T-helper 1 cell treated with Interleukin-12 subunit alpha and Interleukin-12 subunit beta and Interleukin-4 antibody, amounts not matched to agents 30 ng/mL and 1 ng/mL, for 36 hours (primary cell): ENCODE data around the gene GOSR1. TPM values are rescaled to one million over a fixed set of nuclear protein-coding genes. Genes with fewer than 3 reads are reported as not detected.
"Not testable (repeated sequence)": the region's sequence is repeated elsewhere in the genome, so short reads cannot be mapped to it uniquely, and the experiment has no call there.

ENCODE experiments used
- intact Hi-C: fragments of 100-400 bp; cut with micrococcal nuclease; formaldehyde crosslinking; loops from one replicate; pipeline ENCODE4 v1.15.1; 2024
- total RNA-seq: library from RNA; stranded (reverse); gene quantifications from 2 replicates; pipeline ENCODE4 v1.2.3, GENCODE V29; 2022

The GOSR1 gene
- total RNA-seq, 1 donor from 2014 or later: 59.3 TPM

GRCh38 chr17:30503558-30503957 is 26.4 kb downstream of the GOSR1 start:
- intact Hi-C loops: no loop called here

GRCh38 chr17:30505868-30506417 is 28.7 kb downstream of the GOSR1 start:
- intact Hi-C loops: no loop called here

- intact Hi-C loops: no loop called here
Measured at GRCh38 chr17:30506481-30506880, 29.3 kb downstream of the GOSR1 start.

- intact Hi-C loops: no loop called here
Measured at GRCh38 chr17:30513346-30513745, 36.1 kb downstream of the GOSR1 start.

GRCh38 chr17:30514895-30515596 is 37.8 kb downstream of the GOSR1 start:
- intact Hi-C loops: no loop called here

- intact Hi-C loops: no loop called here
Measured at GRCh38 chr17:30517786-30518185, 40.6 kb downstream of the GOSR1 start.

GRCh38 chr17:30519166-30519565 is 42.0 kb downstream of the GOSR1 start:
- intact Hi-C loops: no loop called here

- intact Hi-C loops: no loop called here
Measured at GRCh38 chr17:30519707-30520106, 42.5 kb downstream of the GOSR1 start.

- intact Hi-C loops: no loop called here
Measured at GRCh38 chr17:30520436-30520835, 43.2 kb downstream of the GOSR1 start.

GRCh38 chr17:30520882-30521281 is 43.7 kb downstream of the GOSR1 start:
- intact Hi-C loops: no loop called here

- intact Hi-C loops: no loop called here
Measured at GRCh38 chr17:30521766-30522165, 44.6 kb downstream of the GOSR1 start.

- intact Hi-C loops: not testable (repeated sequence)
Measured at GRCh38 chr17:30523236-30523635, 46.0 kb downstream of the GOSR1 start.

GRCh38 chr17:30524847-30525246 is 47.6 kb downstream of the GOSR1 start:
- intact Hi-C loops: no loop called here

- intact Hi-C loops: no loop called here
Measured at GRCh38 chr17:30526401-30526800, 49.2 kb downstream of the GOSR1 start.

- intact Hi-C loops: not testable (repeated sequence)
Measured at GRCh38 chr17:30528701-30529100, 51.5 kb downstream of the GOSR1 start.

- intact Hi-C loops: no loop called here
Measured at GRCh38 chr17:30530346-30531025, 53.3 kb downstream of the GOSR1 start.

GRCh38 chr17:30532871-30533270 is 55.7 kb downstream of the GOSR1 start:
- intact Hi-C loops: no loop called here

- intact Hi-C loops: no loop called here
Measured at GRCh38 chr17:30534298-30534697, 57.1 kb downstream of the GOSR1 start.

- intact Hi-C loops: no loop called here
Measured at GRCh38 chr17:30534938-30535921, 58.0 kb downstream of the GOSR1 start.

GRCh38 chr17:30536846-30537245 is 59.6 kb downstream of the GOSR1 start:
- intact Hi-C loops: not testable (repeated sequence)

- intact Hi-C loops: not testable (repeated sequence)
Measured at GRCh38 chr17:30537667-30538066, 60.5 kb downstream of the GOSR1 start.
